ENCODE data around the gene FOXO1.

The FOXO1 gene

DNA sequence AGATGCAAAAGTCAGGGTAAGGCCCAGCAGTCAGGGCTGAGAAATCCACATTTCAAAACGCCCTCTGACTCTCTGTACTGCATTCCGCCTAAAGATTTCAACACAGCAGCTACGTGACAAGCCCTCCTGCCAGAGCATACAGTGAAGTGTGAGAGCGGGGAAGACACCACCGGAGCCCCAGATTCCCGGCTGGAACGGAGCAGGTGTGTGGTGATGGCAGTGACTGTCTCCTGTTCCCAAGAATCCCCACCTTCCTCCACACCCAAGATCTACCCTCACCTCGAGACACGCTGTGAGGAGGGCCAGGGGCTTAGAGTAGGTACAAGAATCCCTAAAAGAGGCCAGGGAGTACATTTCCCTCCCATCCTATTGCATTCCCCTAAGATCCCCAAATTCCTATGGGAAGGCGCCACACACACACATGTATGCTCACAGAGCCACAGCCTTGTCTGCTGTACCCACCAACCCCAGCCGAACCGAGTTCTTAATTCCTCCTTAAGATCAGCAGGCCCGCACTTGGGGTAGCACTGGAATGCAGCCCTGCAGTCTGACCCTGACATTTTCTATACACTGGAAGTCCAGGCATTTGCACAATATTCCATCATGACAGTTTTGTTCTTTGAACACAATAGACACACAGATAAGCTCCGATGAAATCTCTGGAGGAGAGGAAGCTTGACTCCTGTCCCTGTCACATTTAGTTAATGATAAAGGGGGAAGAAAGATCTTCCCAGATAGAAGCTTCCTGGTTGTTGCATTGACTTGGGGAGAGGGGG lies 102.9 kb downstream of the FOXO1 start:
- Histone ChIP-seq H4K8ac (ENCODE audit: low read length) (no peak overlapping the region), H3K27ac (ENCODE audit: low read length, poor library complexity, severe bottlenecking) (no peak overlapping the region), H2BK5ac (ENCODE audit: low read depth, low read length, poor library complexity, severe bottlenecking) (no peak overlapping the region), H3K4ac (ENCODE audit: low read depth in 1 of 2, low read length in 2 of 2) (no peak overlapping the region), H3K4me3 (ENCODE audit: insufficient read depth in 1 of 2, low read depth in 1 of 2, low read length in 2 of 2) (no peak overlapping the region), H2BK12ac (ENCODE audit: low read length in 2 of 2) (no peak overlapping the region), H2AFZ (ENCODE audit: low read depth, low read length) (no peak overlapping the region), H3K4me2 (ENCODE audit: low read length, poor library complexity, severe bottlenecking) (no peak overlapping the region), H3K18ac (ENCODE audit: low read depth in 1 of 2, low read length in 2 of 2) (no peak overlapping the region), H2BK15ac (ENCODE audit: low read depth, poor library complexity, severe bottlenecking) (no peak overlapping the region), H3K14ac (ENCODE audit: low read length in 2 of 2) (no peak overlapping the region), H3K27me3 (ENCODE audit: control insufficient read depth in 1 of 2, insufficient read depth in 1 of 2, low read length in 2 of 2) (no peaks in the 10 kb centered on the region), H3K36me3 (ENCODE audit: control insufficient read depth in 1 of 2, insufficient read depth in 2 of 2, low read depth in 1 of 2, low read length in 2 of 2) (peaks cover 3 to 13% of the 10 kb centered on the region in 2 experiments), H4K91ac (ENCODE audit: low read length) (no peak overlapping the region), H3K23ac (ENCODE audit: low read length in 2 of 2) (no peak overlapping the region), H3K79me1 (replicated peaks; ENCODE audit: low read length, poor library complexity, severe bottlenecking) (peaks cover 24% of the 10 kb centered on the region), H2BK120ac (ENCODE audit: low read depth, low read length) (no peak overlapping the region), H3K9ac (ENCODE audit: low read length) (no peak overlapping the region), H3K4me1 (ENCODE audit: control insufficient read depth, insufficient read depth, low read depth, low read length) (peaks cover 24% of the 10 kb centered on the region), H3K9me3 (ENCODE audit: control insufficient read depth, low read length) (no peaks in the 10 kb centered on the region), H2AK5ac (ENCODE audit: low read length, severe bottlenecking) (peak overlapping the region; percentile 62)
- peak; percentile 7 for DNase-seq
- WGBS, result 81% methylated on average over 11 of the region's 14 CpGs

DNA sequence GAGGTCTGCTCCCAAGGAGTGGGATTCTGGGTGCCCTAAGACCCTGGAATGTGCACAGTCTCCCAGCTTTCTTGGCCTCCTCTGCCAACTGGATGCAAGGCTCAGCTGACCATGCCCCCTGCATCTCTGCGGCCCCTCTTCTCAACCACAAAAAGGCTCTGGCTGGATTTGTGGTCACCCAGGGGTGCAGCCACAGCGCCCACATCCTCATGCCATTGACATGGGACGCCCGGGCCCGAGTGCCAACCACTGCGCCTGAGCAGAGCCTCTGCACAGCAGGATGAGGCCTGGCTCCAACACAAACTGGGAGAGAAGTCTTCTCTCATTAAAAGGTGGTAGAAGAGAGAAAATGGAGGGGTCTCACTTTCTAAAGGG lies 103.5 kb downstream of the FOXO1 start:
- no peak overlapping the region for H2BK15ac ChIP-seq (ENCODE audit: low read depth, poor library complexity, severe bottlenecking)
- no peak overlapping the region for H3K4me3 ChIP-seq (ENCODE audit: insufficient read depth in 1 of 2, low read depth in 1 of 2, low read length in 2 of 2)
- H3K4ac ChIP-seq (ENCODE audit: low read depth in 1 of 2, low read length in 2 of 2), result no peak overlapping the region
- H3K79me1 ChIP-seq (replicated peaks; ENCODE audit: low read length, poor library complexity, severe bottlenecking), result peaks cover 22% of the 10 kb centered on the region
- no peaks in the 10 kb centered on the region for H3K27me3 ChIP-seq (ENCODE audit: control insufficient read depth in 1 of 2, insufficient read depth in 1 of 2, low read length in 2 of 2)
- 96% methylated on average over 6 of the region's 6 CpGs for WGBS
- H3K36me3 ChIP-seq (ENCODE audit: control insufficient read depth in 1 of 2, insufficient read depth in 2 of 2, low read depth in 1 of 2, low read length in 2 of 2), result peaks cover 3 to 13% of the 10 kb centered on the region in 2 experiments
- DNase-seq, result no peak
- no peak overlapping the region for H2BK5ac ChIP-seq (ENCODE audit: low read depth, low read length, poor library complexity, severe bottlenecking)
- H3K27ac ChIP-seq (ENCODE audit: low read length, poor library complexity, severe bottlenecking), result no peak overlapping the region
- H4K8ac ChIP-seq (ENCODE audit: low read length), result no peak overlapping the region
- peak overlapping the region; percentile 5 for H2AK5ac ChIP-seq (ENCODE audit: low read length, severe bottlenecking)
- H2AFZ ChIP-seq (ENCODE audit: low read depth, low read length), result no peak overlapping the region
- no peak overlapping the region for H3K4me2 ChIP-seq (ENCODE audit: low read length, poor library complexity, severe bottlenecking)
- no peak overlapping the region for H2BK12ac ChIP-seq (ENCODE audit: low read length in 2 of 2)
- H4K91ac ChIP-seq (ENCODE audit: low read length), result no peak overlapping the region
- H3K14ac ChIP-seq (ENCODE audit: low read length in 2 of 2), result no peak overlapping the region
- H3K4me1 ChIP-seq (ENCODE audit: control insufficient read depth, insufficient read depth, low read depth, low read length), result peaks cover 23% of the 10 kb centered on the region
- H3K9ac ChIP-seq (ENCODE audit: low read length), result no peak overlapping the region
- H3K23ac ChIP-seq (ENCODE audit: low read length in 2 of 2), result no peak overlapping the region
- no peak overlapping the region for H3K18ac ChIP-seq (ENCODE audit: low read depth in 1 of 2, low read length in 2 of 2)
- no peak overlapping the region for H2BK120ac ChIP-seq (ENCODE audit: low read depth, low read length)
- no peaks in the 10 kb centered on the region for H3K9me3 ChIP-seq (ENCODE audit: control insufficient read depth, low read length)

DNA sequence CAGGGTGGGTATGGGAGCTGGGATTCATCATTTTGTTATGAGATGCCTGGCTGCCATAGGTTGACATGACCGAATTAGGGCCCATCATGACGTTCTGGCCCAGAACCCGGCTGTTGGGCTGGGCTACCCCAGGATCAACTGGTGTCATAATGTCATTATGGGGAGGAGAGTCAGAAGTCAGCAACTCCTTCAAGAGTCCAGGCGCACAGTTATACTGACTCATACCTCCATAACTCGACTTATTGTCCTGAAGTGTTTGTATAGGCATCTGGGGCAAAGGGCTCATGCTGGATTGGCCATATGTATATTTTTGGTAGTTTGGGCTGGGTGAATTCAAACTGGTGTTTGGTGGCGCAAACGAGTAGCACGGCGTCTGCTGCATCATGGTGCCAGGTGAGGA lies 106.5 kb downstream of the FOXO1 start:
- Histone ChIP-seq H2BK12ac (ENCODE audit: low read length in 2 of 2) (no peak overlapping the region), H3K4me1 (ENCODE audit: control insufficient read depth, insufficient read depth, low read depth, low read length) (peaks cover 18% of the 10 kb centered on the region), H3K27ac (ENCODE audit: low read length, poor library complexity, severe bottlenecking) (no peak overlapping the region), H3K79me1 (replicated peaks; ENCODE audit: low read length, poor library complexity, severe bottlenecking) (peaks cover 10% of the 10 kb centered on the region), H2AFZ (ENCODE audit: low read depth, low read length) (no peak overlapping the region), H3K4me3 (ENCODE audit: insufficient read depth in 1 of 2, low read depth in 1 of 2, low read length in 2 of 2) (no peak overlapping the region), H3K4ac (ENCODE audit: low read depth in 1 of 2, low read length in 2 of 2) (no peak overlapping the region), H3K4me2 (ENCODE audit: low read length, poor library complexity, severe bottlenecking) (no peak overlapping the region), H3K9ac (ENCODE audit: low read length) (no peak overlapping the region), H4K8ac (ENCODE audit: low read length) (no peak overlapping the region), H3K27me3 (ENCODE audit: control insufficient read depth in 1 of 2, insufficient read depth in 1 of 2, low read length in 2 of 2) (no peaks in the 10 kb centered on the region), H2AK5ac (ENCODE audit: low read length, severe bottlenecking) (no peak overlapping the region), H3K23ac (ENCODE audit: low read length in 2 of 2) (no peak overlapping the region), H2BK5ac (ENCODE audit: low read depth, low read length, poor library complexity, severe bottlenecking) (no peak overlapping the region), H2BK15ac (ENCODE audit: low read depth, poor library complexity, severe bottlenecking) (no peak overlapping the region), H3K18ac (ENCODE audit: low read depth in 1 of 2, low read length in 2 of 2) (no peak overlapping the region), H3K9me3 (ENCODE audit: control insufficient read depth, low read length) (no peaks in the 10 kb centered on the region), H3K36me3 (ENCODE audit: control insufficient read depth in 1 of 2, insufficient read depth in 2 of 2, low read depth in 1 of 2, low read length in 2 of 2) (peaks cover 3 to 13% of the 10 kb centered on the region in 2 experiments), H3K14ac (ENCODE audit: low read length in 2 of 2) (no peak overlapping the region), H4K91ac (ENCODE audit: low read length) (no peak overlapping the region), H2BK120ac (ENCODE audit: low read depth, low read length) (no peak overlapping the region)
- no peak for DNase-seq
- 95% methylated on average over 9 of the region's 9 CpGs for WGBS

DNA sequence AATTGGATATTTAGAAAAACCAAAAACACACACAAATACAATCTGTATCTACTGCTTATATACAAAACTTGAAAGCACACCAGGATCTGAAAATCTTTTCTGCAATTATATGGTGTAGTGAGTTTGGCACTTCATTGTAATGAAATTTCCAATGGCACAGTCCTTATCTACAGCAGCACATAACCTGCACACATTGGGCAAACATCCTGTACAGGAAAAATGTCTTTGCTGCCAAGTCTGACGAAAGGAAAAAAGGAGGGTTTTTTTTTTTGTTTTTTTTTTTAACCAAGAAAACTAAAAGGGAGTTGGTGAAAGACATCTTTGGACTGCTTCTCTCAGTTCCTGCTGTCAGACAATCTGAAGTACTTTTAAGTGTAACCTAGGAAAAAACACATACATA lies 107.8 kb downstream of the FOXO1 start:
- H3K9ac ChIP-seq (ENCODE audit: low read length), result no peak overlapping the region
- H2BK12ac ChIP-seq (ENCODE audit: low read length in 2 of 2), result no peak overlapping the region
- no peak overlapping the region for H3K23ac ChIP-seq (ENCODE audit: low read length in 2 of 2)
- H2BK15ac ChIP-seq (ENCODE audit: low read depth, poor library complexity, severe bottlenecking), result no peak overlapping the region
- H2BK5ac ChIP-seq (ENCODE audit: low read depth, low read length, poor library complexity, severe bottlenecking), result no peak overlapping the region
- no peak overlapping the region for H3K4ac ChIP-seq (ENCODE audit: low read depth in 1 of 2, low read length in 2 of 2)
- H3K36me3 ChIP-seq (ENCODE audit: control insufficient read depth in 1 of 2, insufficient read depth in 2 of 2, low read depth in 1 of 2, low read length in 2 of 2), result peaks cover 3 to 13% of the 10 kb centered on the region in 2 experiments
- no CpG with 5 or more reads among the region's 1 CpG for WGBS
- H2AK5ac ChIP-seq (ENCODE audit: low read length, severe bottlenecking), result no peak overlapping the region
- H4K91ac ChIP-seq (ENCODE audit: low read length), result no peak overlapping the region
- H3K79me1 ChIP-seq (replicated peaks; ENCODE audit: low read length, poor library complexity, severe bottlenecking), result peaks cover 9% of the 10 kb centered on the region
- H4K8ac ChIP-seq (ENCODE audit: low read length), result no peak overlapping the region
- peaks cover 16% of the 10 kb centered on the region for H3K4me1 ChIP-seq (ENCODE audit: control insufficient read depth, insufficient read depth, low read depth, low read length)
- DNase-seq, result no peak
- no peak overlapping the region for H3K4me3 ChIP-seq (ENCODE audit: insufficient read depth in 1 of 2, low read depth in 1 of 2, low read length in 2 of 2)
- no peak overlapping the region for H3K4me2 ChIP-seq (ENCODE audit: low read length, poor library complexity, severe bottlenecking)
- H2AFZ ChIP-seq (ENCODE audit: low read depth, low read length), result no peak overlapping the region
- H3K27ac ChIP-seq (ENCODE audit: low read length, poor library complexity, severe bottlenecking), result no peak overlapping the region
- H2BK120ac ChIP-seq (ENCODE audit: low read depth, low read length), result no peak overlapping the region
- H3K27me3 ChIP-seq (ENCODE audit: control insufficient read depth in 1 of 2, insufficient read depth in 1 of 2, low read length in 2 of 2), result no peaks in the 10 kb centered on the region
- H3K14ac ChIP-seq (ENCODE audit: low read length in 2 of 2), result no peak overlapping the region
- H3K9me3 ChIP-seq (ENCODE audit: control insufficient read depth, low read length), result no peaks in the 10 kb centered on the region
- no peak overlapping the region for H3K18ac ChIP-seq (ENCODE audit: low read depth in 1 of 2, low read length in 2 of 2)

Data from mesenchymal stem cell (in vitro differentiated cells and primary cell).